CD14-positive monocyte (primary cell): ENCODE measurements around the gene AP4S1. TPM values are rescaled to one million over a fixed set of nuclear protein-coding genes. Genes with fewer than 3 reads are reported as not detected.

ENCODE experiments used
- DNase-seq, 3 donors: peaks; one replicate each; pipeline ENCODE4 v3.0.0-alpha.2; 2011 to 2022
- H2AFZ ChIP-seq: 2 replicates; pipeline ENCODE4 v1.6.0; 2012; ENCODE audit warnings: mild to moderate bottlenecking, low read depth, low read length, inconsistent platforms; ENCODE audit not compliant: insufficient read depth, poor library complexity, severe bottlenecking
- H3K27ac ChIP-seq, 2 donors: 1 replicate in 1 of 2; 2 replicates in 1 of 2; pipeline ENCODE4 v1.5.1; 2012 to 2013; ENCODE audit warnings: low read length in 2 of 2, control low read depth in 1 of 2, inconsistent platforms in 1 of 2, low read depth in 1 of 2, mild to moderate bottlenecking in 1 of 2
- H3K27me3 ChIP-seq, 2 donors: one replicate each; pipeline versions ENCODE4 v1.6.0 to v1.6.1; 2011 to 2013; ENCODE audit warnings: low read length in 2 of 2; ENCODE audit not compliant: control insufficient read depth in 2 of 2, insufficient read depth in 2 of 2
- H3K36me3 ChIP-seq, 2 donors: replicated peaks in 1 of 2; 1 replicate in 1 of 2; 2 replicates in 1 of 2; pipeline versions ENCODE4 v1.5.1 to v1.6.1; 2012 to 2013; ENCODE audit warnings: low read length in 2 of 2, control low read depth in 1 of 2, inconsistent platforms in 1 of 2, mild to moderate bottlenecking in 1 of 2; ENCODE audit not compliant: insufficient read depth in 2 of 2, control insufficient read depth in 1 of 2
- H3K4me1 ChIP-seq, 2 donors: 1 replicate in 1 of 2; 2 replicates in 1 of 2; pipeline versions ENCODE4 v1.5.1 to v1.6.1; 2012 to 2013; ENCODE audit warnings: low read length in 2 of 2, control low read depth in 1 of 2, inconsistent platforms in 1 of 2, mild to moderate bottlenecking in 1 of 2, moderate library complexity in 1 of 2; ENCODE audit not compliant: insufficient read depth in 2 of 2, control insufficient read depth in 1 of 2
- H3K4me2 ChIP-seq: replicated peaks from 2 replicates; pipeline ENCODE3; 2012; ENCODE audit warnings: low read length, moderate library complexity, mild to moderate bottlenecking; ENCODE audit not compliant: poor library complexity, severe bottlenecking; ENCODE audit errors: extremely low read depth
- H3K4me3 ChIP-seq, 3 experiments: fragments of 200-600 bp in 1 of 3; sonication (generic) in 1 of 3; replicated peaks in 1 of 3; 1 replicate in 2 of 3; 2 replicates in 1 of 3; pipeline ENCODE4 v1.5.1; 2011 to 2013; ENCODE audit warnings: low read length in 3 of 3, mild to moderate bottlenecking in 3 of 3, control low read depth in 2 of 3, low read depth in 2 of 3, inconsistent platforms in 1 of 3, moderate library complexity in 1 of 3
- H3K79me2 ChIP-seq: 2 replicates; pipeline ENCODE4 v1.6.0; 2012; ENCODE audit warnings: mild to moderate bottlenecking, control low read depth, inconsistent platforms, low read length, moderate library complexity; ENCODE audit not compliant: insufficient read depth
- H3K9ac ChIP-seq: 2 replicates; pipeline ENCODE4 v1.6.0; 2017; ENCODE audit warnings: low read length, mild to moderate bottlenecking; ENCODE audit not compliant: insufficient read depth, poor library complexity, severe bottlenecking
- H3K9me3 ChIP-seq, 2 donors: replicated peaks in 1 of 2; 1 replicate in 1 of 2; 2 replicates in 1 of 2; pipeline versions ENCODE4 v1.5.1 to v1.6.1; 2012 to 2013; ENCODE audit warnings: low read length in 2 of 2, control low read depth in 1 of 2; ENCODE audit not compliant: control insufficient read depth in 1 of 2, insufficient read depth in 1 of 2
- H4K20me1 ChIP-seq: 2 replicates; pipeline ENCODE4 v1.6.0; 2012; ENCODE audit warnings: mild to moderate bottlenecking, low read length, control low read depth, moderate library complexity; ENCODE audit not compliant: insufficient read depth
- H3K27ac Mint-ChIP-seq, 7 donors: one replicate each; pipeline ENCODE4 v1.8.0; 2020; ENCODE audit warnings: mild to moderate bottlenecking in 7 of 7, mixed read lengths in 7 of 7, moderate library complexity in 6 of 7, inconsistent platforms in 2 of 7
- H3K27me3 Mint-ChIP-seq, 3 donors: one replicate each; pipeline ENCODE4 v1.8.0; 2021 to 2022; ENCODE audit warnings: low read depth in 3 of 3, mild to moderate bottlenecking in 3 of 3, mixed read lengths in 3 of 3, moderate library complexity in 3 of 3, inconsistent platforms in 1 of 3
- H3K36me3 Mint-ChIP-seq, 2 donors: one replicate each; pipeline ENCODE4 v1.8.0; 2020; ENCODE audit warnings: mixed read lengths in 2 of 2, inconsistent platforms in 1 of 2, mild to moderate bottlenecking in 1 of 2
- H3K4me1 Mint-ChIP-seq: one replicate; pipeline ENCODE4 v1.8.0; 2020; ENCODE audit warnings: mild to moderate bottlenecking, mixed read lengths
- H3K4me3 Mint-ChIP-seq, 2 donors: one replicate each; pipeline ENCODE4 v1.8.0; 2020; ENCODE audit warnings: mild to moderate bottlenecking in 2 of 2, mixed read lengths in 2 of 2, moderate library complexity in 1 of 2
- H3K9me3 Mint-ChIP-seq, 7 donors: one replicate each; pipeline ENCODE4 v1.8.0; 2020 to 2022; ENCODE audit warnings: mixed read lengths in 7 of 7, mild to moderate bottlenecking in 6 of 7, moderate library complexity in 6 of 7, inconsistent platforms in 2 of 7
- CTCF ChIP-seq: fragments of 200-600 bp; IDR thresholded peaks from one replicate; pipeline ENCODE4 v1.8.0; 2022; ENCODE audit warnings: antibody characterized with exemption, mild to moderate bottlenecking
- WGBS: methylation state at CpG from one replicate; pipeline ENCODE4 v1.1.5; 2013; ENCODE audit warnings: missing lambda C conversion rate; ENCODE audit not compliant: insufficient coverage; 5-methylcytosine and 5-hydroxymethylcytosine counted together
- intact Hi-C, 2 donors: fragments of 100-400 bp; cut with micrococcal nuclease; formaldehyde crosslinking; loops; one replicate each; pipeline versions ENCODE4 v1.15.0 to v1.15.1; 2023
- polyA plus RNA-seq, 3 donors: library from polyadenylated mRNA; depleted of rRNA in 1 of 3; unstranded in 2 of 3; stranded (reverse) in 1 of 3; fragments of 300-500 nt in 2 of 3; fragments of >200 nt in 1 of 3; fragmentation: Illumina TruSeq in 2 of 3; gene quantifications; 1 replicate in 2 of 3; 2 replicates in 1 of 3; pipeline ENCODE4 v1.2.3, GENCODE V29; 2012 to 2021

The AP4S1 gene
- polyA plus RNA-seq, 3 donors = 1.7 to 5.1 (median 2.8) TPM

GRCh38 chr14:31080056-31080455, 54.6 kb downstream of the AP4S1 start:
- no peak for TF ChIP-seq CTCF
- no peak overlapping the region for H3K4me2 ChIP-seq

GRCh38 chr14:31080484-31080883, 55.0 kb downstream of the AP4S1 start:
- H3K36me3 Mint-ChIP-seq = peaks cover 7 to 9% of the 10 kb centered on the region in 2 donors
- Histone ChIP-seq H3K27me3 (no peaks in the 10 kb centered on the region), H3K27ac (no peak overlapping the region), H2AFZ (no peak overlapping the region), H3K36me3 (peaks cover 0 to 3% of the 10 kb centered on the region in 2 donors), H3K9ac (no peak overlapping the region), H4K20me1 (no peaks in the 10 kb centered on the region), H3K4me1 (no peaks in the 10 kb centered on the region), H3K9me3 (no peaks in the 10 kb centered on the region), H3K4me2 (no peak overlapping the region), H3K79me2 (no peaks in the 10 kb centered on the region), H3K4me3 (no peak overlapping the region)
- no peaks in the 10 kb centered on the region for H3K9me3 Mint-ChIP-seq
- H3K4me3 Mint-ChIP-seq = no peak overlapping the region
- H3K27me3 Mint-ChIP-seq = no peaks in the 10 kb centered on the region
- 95% methylated on average over 3 of the region's 4 CpGs for WGBS
- intact Hi-C loops = loop anchor here (5.0 kb wide), 1 partner anchor 103 kb away; no protein-coding TSS in a partner anchor
- TF ChIP-seq CTCF = no peak
- DNase-seq = no peak
- H3K27ac Mint-ChIP-seq = peak overlapping the region in 2 of 7 donors; percentile 46 to 59
- H3K4me1 Mint-ChIP-seq = peaks cover 4% of the 10 kb centered on the region

More at GRCh38 chr14:31080056-31080455, 54.6 kb downstream of the AP4S1 start:
- Mint-ChIP-seq H3K36me3 (peaks cover 6 to 7% of the 10 kb centered on the region in 2 donors), H3K27me3 (no peaks in the 10 kb centered on the region), H3K27ac (no peak overlapping the region), H3K4me3 (no peak overlapping the region), H3K4me1 (peaks cover 4% of the 10 kb centered on the region), H3K9me3 (peaks cover 0 to 2% (median 0%) of the 10 kb centered on the region in 7 donors)
- DNase-seq = no peak
- Histone ChIP-seq H3K9ac (no peak overlapping the region), H3K27ac (no peak overlapping the region), H4K20me1 (no peaks in the 10 kb centered on the region), H2AFZ (no peak overlapping the region), H3K9me3 (no peaks in the 10 kb centered on the region), H3K79me2 (no peaks in the 10 kb centered on the region), H3K27me3 (no peaks in the 10 kb centered on the region), H3K36me3 (peaks cover 0 to 3% of the 10 kb centered on the region in 2 donors), H3K4me3 (no peak overlapping the region), H3K4me1 (no peaks in the 10 kb centered on the region)
- intact Hi-C loops = loop anchor here (5.0 kb wide), 1 partner anchor 103 kb away; no protein-coding TSS in a partner anchor
- WGBS = no CpG with 5 or more reads among the region's 3 CpGs
